H1 (cell line): ENCODE data around the gene ACOD1. TPM values are rescaled to one million over a fixed set of nuclear protein-coding genes. Genes with fewer than 3 reads are reported as not detected.

Experiments used
- CTCF ChIA-PET: fragments of 300-600 bp; sonication (Branson Sonifier 250); formaldehyde crosslinking; loops from one replicate; lab custom pipeline; 2021; ENCODE audit not compliant: partially characterized antibody; lab: Charles Lee
- POLR2A ChIA-PET: fragments of 300-600 bp; sonication (Branson Sonifier 250); formaldehyde crosslinking; loops from one replicate; lab custom pipeline; 2021; ENCODE audit warnings: inconsistent platforms; ENCODE audit not compliant: partially characterized antibody; lab: Charles Lee
- DNase-seq, 2 experiments: peaks; one replicate each; pipeline versions ENCODE4 v3.0.0 to v3.0.0-alpha.2; 2010 to 2022; ENCODE audit warnings: low spot score in 2 of 2, low read depth in 1 of 2, mixed read lengths in 1 of 2
- FAIRE-seq: peaks from 2 replicates; lab custom pipeline; 2011; peaks lifted over from hg19 to GRCh38; lab: Jason Lieb, UNC
- H2AFZ ChIP-seq: 2 replicates; pipeline ENCODE4 v1.8.1; 2012; ENCODE audit warnings: low read length, inconsistent platforms
- H2AK5ac ChIP-seq: 2 replicates; pipeline ENCODE4 v1.6.1; 2013; ENCODE audit warnings: low read depth, low read length
- H2BK120ac ChIP-seq: replicated peaks from 2 replicates; pipeline ENCODE3; 2013; ENCODE audit warnings: low read depth, low read length, inconsistent platforms
- H2BK12ac ChIP-seq: 2 replicates; pipeline ENCODE4 v1.6.1; 2013; ENCODE audit warnings: low read depth, low read length
- H2BK15ac ChIP-seq: 2 replicates; pipeline ENCODE4 v1.6.1; 2013; ENCODE audit warnings: low read length
- H2BK20ac ChIP-seq: 2 replicates; pipeline ENCODE4 v1.6.1; 2013; ENCODE audit warnings: low read length
- H2BK5ac ChIP-seq: 2 replicates; pipeline ENCODE4 v1.6.1; 2013; ENCODE audit warnings: low read depth, low read length
- H3K14ac ChIP-seq: 2 replicates; pipeline ENCODE4 v1.6.1; 2013; ENCODE audit warnings: inconsistent platforms; ENCODE audit not compliant: insufficient read length
- H3K18ac ChIP-seq: 2 replicates; pipeline ENCODE4 v1.6.1; 2013; ENCODE audit warnings: low read length; ENCODE audit errors: extremely low read depth
- H3K23ac ChIP-seq: 2 replicates; pipeline ENCODE4 v1.6.1; 2013; ENCODE audit warnings: inconsistent platforms; ENCODE audit not compliant: insufficient read length
- H3K23me2 ChIP-seq: 2 replicates; pipeline ENCODE4 v1.6.1; 2013; ENCODE audit warnings: low read depth, low read length
- H3K27ac ChIP-seq: 2 replicates; pipeline ENCODE4 v1.6.1; 2011; ENCODE audit warnings: low read depth, low read length, inconsistent platforms
- H3K27me3 ChIP-seq, 4 experiments: replicated peaks in 1 of 4; 1 replicate in 1 of 4; 2 replicates in 3 of 4; pipeline versions ENCODE4 v1.6.1 to v1.8.1; 2011 to 2013; ENCODE audit warnings: low read length in 3 of 4, mild to moderate bottlenecking in 3 of 4, inconsistent platforms in 2 of 4, mixed read lengths in 2 of 4, moderate library complexity in 1 of 4; ENCODE audit not compliant: control insufficient read depth in 3 of 4, insufficient read depth in 3 of 4; ENCODE audit errors: extremely low read depth in 1 of 4
- H3K36me3 ChIP-seq, 4 experiments: 2 replicates each; pipeline versions ENCODE4 v1.6.1 to v1.8.1; 2011 to 2013; ENCODE audit warnings: mild to moderate bottlenecking in 4 of 4, low read length in 3 of 4, moderate library complexity in 2 of 4, control low read depth in 1 of 4, inconsistent platforms in 1 of 4; ENCODE audit not compliant: insufficient read depth in 4 of 4, control insufficient read depth in 2 of 4
- H3K4ac ChIP-seq: replicated peaks from 2 replicates; pipeline ENCODE3; 2013; ENCODE audit warnings: low read length, low read depth, mixed read lengths, inconsistent platforms; ENCODE audit not compliant: insufficient read length
- H3K4me1 ChIP-seq, 4 experiments: replicated peaks in 1 of 4; 1 replicate in 1 of 4; 2 replicates in 3 of 4; pipeline versions ENCODE4 v1.6.1 to v1.8.1; 2011 to 2013; ENCODE audit warnings: low read length in 3 of 4, inconsistent platforms in 2 of 4, mixed read lengths in 1 of 4; ENCODE audit not compliant: insufficient read depth in 4 of 4, control insufficient read depth in 3 of 4
- H3K4me2 ChIP-seq, 2 experiments: 2 replicates each; pipeline versions ENCODE4 v1.6.1 to v1.8.1; 2011 to 2013; ENCODE audit warnings: low read depth in 2 of 2, low read length in 2 of 2, control low read depth in 1 of 2, inconsistent platforms in 1 of 2, mild to moderate bottlenecking in 1 of 2; ENCODE audit not compliant: insufficient read depth in 1 of 2
- H3K4me3 ChIP-seq, 4 experiments: fragments of 200-600, 300-600 bp in 1 of 4; sonication (generic), shearing (Covaris generic), sonication (Bioruptor Twin) in 1 of 4; 2 replicates each; pipeline versions ENCODE4 v1.5.1 to v1.8.1; 2011 to 2016; ENCODE audit warnings: low read length in 4 of 4, low read depth in 3 of 4, control low read depth in 2 of 4, inconsistent platforms in 2 of 4, mild to moderate bottlenecking in 2 of 4, mixed read lengths in 1 of 4, moderate library complexity in 1 of 4; ENCODE audit not compliant: insufficient read depth in 2 of 4; ENCODE audit errors: extremely low read depth in 1 of 4
- H3K56ac ChIP-seq: replicated peaks from 2 replicates; pipeline ENCODE3; 2013; ENCODE audit warnings: low read depth, mild to moderate bottlenecking, mixed read lengths, low read length, inconsistent platforms; ENCODE audit not compliant: insufficient read length
- H3K79me1 ChIP-seq: 2 replicates; pipeline ENCODE4 v1.6.1; 2013; ENCODE audit warnings: low read depth, low read length, control low read depth
- H3K79me2 ChIP-seq, 2 experiments: 2 replicates each; pipeline versions ENCODE4 v1.6.1 to v1.8.1; 2012 to 2013; ENCODE audit warnings: low read length in 2 of 2, mild to moderate bottlenecking in 2 of 2, inconsistent platforms in 1 of 2; ENCODE audit not compliant: insufficient read depth in 2 of 2, control insufficient read depth in 1 of 2
- H3K9ac ChIP-seq, 4 experiments: replicated peaks in 1 of 4; 1 replicate in 1 of 4; 2 replicates in 3 of 4; pipeline versions ENCODE4 v1.6.1 to v1.8.1; 2011 to 2013; ENCODE audit warnings: low read depth in 3 of 4, low read length in 3 of 4, control low read depth in 2 of 4, mild to moderate bottlenecking in 2 of 4, moderate library complexity in 2 of 4, inconsistent platforms in 1 of 4; ENCODE audit errors: extremely low read depth in 1 of 4
- H3K9me3 ChIP-seq, 2 experiments: 2 replicates each; pipeline versions ENCODE4 v1.6.1 to v1.8.1; 2012 to 2013; ENCODE audit warnings: mild to moderate bottlenecking in 2 of 2, moderate library complexity in 2 of 2, control low read depth in 1 of 2, inconsistent platforms in 1 of 2, low read depth in 1 of 2, low read length in 1 of 2, mixed read lengths in 1 of 2; ENCODE audit not compliant: insufficient read depth in 2 of 2
- H4K20me1 ChIP-seq, 2 experiments: replicated peaks in 1 of 2; 2 replicates each; pipeline versions ENCODE3 to v1.8.1; 2011 to 2013; ENCODE audit warnings: inconsistent platforms in 2 of 2, low read length in 2 of 2, mild to moderate bottlenecking in 1 of 2; ENCODE audit not compliant: insufficient read depth in 2 of 2, control insufficient read depth in 1 of 2
- H4K5ac ChIP-seq: 2 replicates; pipeline ENCODE4 v1.6.1; 2013; ENCODE audit warnings: low read length, low read depth, mixed read lengths, inconsistent platforms; ENCODE audit not compliant: insufficient read length
- H4K8ac ChIP-seq: 2 replicates; pipeline ENCODE4 v1.8.0; 2013; ENCODE audit warnings: mild to moderate bottlenecking, moderate library complexity, low read length, inconsistent platforms; ENCODE audit not compliant: insufficient read depth; ENCODE audit errors: extremely low read depth
- H4K91ac ChIP-seq: replicated peaks from 2 replicates; pipeline ENCODE3; 2013; ENCODE audit warnings: low read length, mixed read lengths, inconsistent platforms; ENCODE audit not compliant: insufficient read length
- EZH2 ChIP-seq: fragments of 200-600 bp; sonication (generic); IDR thresholded peaks from 2 replicates; pipeline ENCODE4 v1.7.1; 2012; ENCODE audit warnings: low read depth, mild to moderate bottlenecking, moderate library complexity, low read length, inconsistent platforms; ENCODE audit not compliant: severe bottlenecking
- GABPA ChIP-seq: IDR thresholded peaks from 2 replicates; pipeline ENCODE4 v1.6.1; 2011; ENCODE audit warnings: mild to moderate bottlenecking, low read length, moderate library complexity, borderline replicate concordance; ENCODE audit not compliant: insufficient read depth
- JUND ChIP-seq: IDR thresholded peaks from 2 replicates; pipeline ENCODE4 v1.6.1; 2011; ENCODE audit warnings: mild to moderate bottlenecking, improper control_type of control experiment, low read length
- KDM1A ChIP-seq: fragments of 200-600, 300-600 bp; sonication (generic); IDR thresholded peaks from 2 replicates; pipeline ENCODE4 v1.7.1; 2016; ENCODE audit warnings: mild to moderate bottlenecking, low read length, borderline replicate concordance
- KDM5A ChIP-seq: fragments of 200-600 bp; IDR thresholded peaks from 2 replicates; pipeline ENCODE4 v1.7.1; 2012; ENCODE audit warnings: mild to moderate bottlenecking, low read length, inconsistent platforms, mixed read lengths
- NRF1 ChIP-seq: IDR thresholded peaks from 2 replicates; pipeline ENCODE4 v1.6.1; 2011; ENCODE audit warnings: mild to moderate bottlenecking, low read depth, low read length, improper control_type of control experiment
- POU5F1 ChIP-seq: IDR thresholded peaks from 2 replicates; pipeline ENCODE4 v1.6.1; 2011; ENCODE audit warnings: low read depth, mild to moderate bottlenecking, low read length, moderate library complexity
- RAD21 ChIP-seq, 2 experiments: IDR thresholded peaks in 1 of 2; conservative IDR thresholded peaks in 1 of 2; 2 replicates each; pipeline ENCODE4 v1.6.1; 2011; ENCODE audit warnings: low read depth in 2 of 2, low read length in 2 of 2, improper control_type of control experiment in 1 of 2, inconsistent platforms in 1 of 2, mild to moderate bottlenecking in 1 of 2, moderate library complexity in 1 of 2
- RXRA ChIP-seq: IDR thresholded peaks from 2 replicates; pipeline ENCODE4 v1.6.1; 2011; ENCODE audit warnings: low read depth, mild to moderate bottlenecking, low read length, moderate library complexity; ENCODE audit not compliant: insufficient read depth
- SIN3A ChIP-seq, 2 experiments: IDR thresholded peaks in 1 of 2; conservative IDR thresholded peaks in 1 of 2; 2 replicates each; pipeline ENCODE4 v1.6.1; 2011 to 2012; ENCODE audit warnings: low read length in 2 of 2, improper control_type of control experiment in 1 of 2, low read depth in 1 of 2, mild to moderate bottlenecking in 1 of 2
- SP4 ChIP-seq: IDR thresholded peaks from 2 replicates; pipeline ENCODE4 v1.6.1; 2012; ENCODE audit warnings: low read length, inconsistent platforms
- TBP ChIP-seq: IDR thresholded peaks from 2 replicates; pipeline ENCODE4 v1.6.1; 2011; ENCODE audit warnings: low read depth, low read length, improper control_type of control experiment
- WGBS, 2 experiments: shearing (Covaris generic) in 1 of 2; methylation state at CpG; one replicate each; pipeline versions ENCODE4 v1.1.6 to v1.1.7; 2013 to 2015; ENCODE audit warnings: low lambda C conversion rate in 2 of 2, mixed read lengths in 2 of 2, inconsistent platforms in 1 of 2, low coverage in 1 of 2, missing lambda C conversion rate in 1 of 2; ENCODE audit not compliant: insufficient replicate concordance in 2 of 2, insufficient coverage in 1 of 2, insufficient read length in 1 of 2; ENCODE audit errors: extremely low coverage in 1 of 2, missing lambda C conversion rate in 1 of 2; 5-methylcytosine and 5-hydroxymethylcytosine counted together
- polyA plus RNA-seq, 7 experiments: library from polyadenylated mRNA; depleted of rRNA in 3 of 7; stranded (reverse) in 5 of 7; unstranded in 2 of 7; fragments of >200 nt in 5 of 7; fragments of 200-250 nt in 2 of 7; gene quantifications; 1 replicate in 5 of 7; 2 replicates in 1 of 7; 4 replicates in 1 of 7; pipeline versions ENCODE4 v1.2.1 to v1.2.3, GENCODE V29; 2011 to 2013; ENCODE audit warnings: missing spikeins in 2 of 7, mixed read lengths in 2 of 7
- total RNA-seq: library from RNA; stranded (reverse); fragmentation: NEBNext Ultra II Directional; extraction: Animal tissue kit (Norgen Biotek cat#: 25700); gene quantifications from 2 replicates; pipeline ENCODE4 v1.2.1, GENCODE V29; 2021
- TF ChIP-seq, protein P1 (sequence below): IDR thresholded peaks from 2 replicates; pipeline ENCODE4 v1.6.1; 2011; ENCODE audit warnings: low read depth, mild to moderate bottlenecking, low read length; ENCODE audit not compliant: insufficient read depth

ACOD1 gene
- total and polyA plus RNA-seq, 2 of the 8 experiments (the other 6 are each of a cell fraction or from before 2014, with no cell fraction given) = not detected

DNA sequence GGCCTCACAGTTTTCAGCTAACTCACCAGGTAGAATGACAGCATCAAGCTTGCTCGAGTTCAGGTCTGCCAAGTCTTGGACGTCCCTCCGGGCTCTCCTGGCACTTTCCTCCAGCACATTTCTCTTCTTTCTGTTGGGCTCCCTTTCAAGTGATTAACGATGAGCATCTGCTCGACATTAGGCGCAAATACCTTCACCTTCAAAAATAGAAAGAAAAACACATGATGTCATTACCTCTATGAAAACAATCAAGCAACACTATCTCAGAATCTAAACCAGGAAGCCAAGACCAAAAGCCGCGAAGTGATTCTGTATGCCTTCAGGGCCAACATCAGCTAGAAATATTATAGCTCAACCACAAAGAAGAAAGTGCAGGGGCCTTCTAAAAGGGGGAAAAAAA lies 28.2 kb downstream of the ACOD1 start:
- no peak overlapping the region for H2AFZ ChIP-seq
- no peak overlapping the region for H2BK120ac ChIP-seq
- no peak overlapping the region for H3K23ac ChIP-seq
- H3K79me1 ChIP-seq = no peaks in the 10 kb centered on the region
- H3K9me3 ChIP-seq = no peaks in the 10 kb centered on the region
- no peak overlapping the region for H3K27ac ChIP-seq
- H2BK12ac ChIP-seq = no peak overlapping the region
- FAIRE-seq = no peak
- H4K5ac ChIP-seq = no peak overlapping the region
- H2BK15ac ChIP-seq = no peak overlapping the region
- no peak overlapping the region for H3K9ac ChIP-seq
- H3K4me1 ChIP-seq = 0 out of 7 replicates have a peak, but pooled peaks cover 0 to 2% (median 0%) of the 10 kb centered on the region in 4 experiments
- H4K8ac ChIP-seq = no peak overlapping the region
- no peak overlapping the region for H3K14ac ChIP-seq
- CTCF ChIA-PET = interaction anchor here (0.5 to 2.0 kb wide), 7 partner anchors 9 to 1299 kb away, joined by 3 to 9 read pairs (median 4); partner anchors contain the start of gene KCTD12
- no peak overlapping the region for H3K4me3 ChIP-seq
- no peak overlapping the region for H4K91ac ChIP-seq
- 90% methylated on average over 8 of the region's 8 CpGs; no CpG with 5 or more reads in 1 of the 2 experiments for WGBS, 2 experiments
- no peaks in the 10 kb centered on the region for H3K79me2 ChIP-seq
- no peak overlapping the region for H3K4me2 ChIP-seq
- no peak overlapping the region for H3K18ac ChIP-seq
- no peak overlapping the region for H2BK5ac ChIP-seq
- POLR2A ChIA-PET = no interaction called here
- H3K36me3 ChIP-seq = no peaks in the 10 kb centered on the region; a peak in 1 of 8 replicates
- H3K27me3 ChIP-seq = no peaks in the 10 kb centered on the region
- H4K20me1 ChIP-seq = no peaks in the 10 kb centered on the region
- DNase-seq = no peak
- no peaks in the 10 kb centered on the region for H3K23me2 ChIP-seq
- no peak overlapping the region for H2BK20ac ChIP-seq
- no peak overlapping the region for H2AK5ac ChIP-seq
- no peak overlapping the region for H3K56ac ChIP-seq
- no peak overlapping the region for H3K4ac ChIP-seq
- TF ChIP-seq KDM1A (no peak), SP4 (no peak), GABPA (no peak), RAD21 (IDR thresholded peaks at IDR 0.05 in 1 of 2, conservative IDR thresholded peaks at IDR 0.05 in 1 of 2; ENCODE audit: low read depth in 2 of 2, low read length in 2 of 2) (no peak), KDM5A (no peak), POU5F1 (no peak), RXRA (no peak), NRF1 (no peak), JUND (no peak), SIN3A (conservative IDR thresholded peaks at IDR 0.05 in 1 of 2, IDR thresholded peaks at IDR 0.05 in 1 of 2; ENCODE audit: low read depth in 1 of 2, low read length in 2 of 2) (no peak), TBP (no peak), EZH2 (no peak)
- TF ChIP-seq, protein P1, sequence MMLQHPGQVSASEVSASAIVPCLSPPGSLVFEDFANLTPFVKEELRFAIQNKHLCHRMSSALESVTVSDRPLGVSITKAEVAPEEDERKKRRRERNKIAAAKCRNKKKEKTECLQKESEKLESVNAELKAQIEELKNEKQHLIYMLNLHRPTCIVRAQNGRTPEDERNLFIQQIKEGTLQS = no peak
